OCI-LY7 (cell line): ENCODE measurements around the gene LRRC52. TPM values are rescaled to one million over a fixed set of nuclear protein-coding genes. Genes with fewer than 3 reads are reported as not detected.

Experiments used
- BruUV-seq: library from RNA; stranded (reverse); fragments of 400-500 nt; replicated peaks from 2 replicates; lab custom pipeline; 2021; lab: Mats Ljungman, UMichigan
- CTCF ChIA-PET: fragments of 300-600 bp; sonication (Branson Sonifier 250); formaldehyde crosslinking; loops from one replicate; lab custom pipeline; 2022; ENCODE audit warnings: antibody characterized with exemption; ENCODE audit not compliant: unreplicated experiment; lab: Charles Lee
- POLR2A ChIA-PET: fragments of 300-600 bp; sonication (Branson Sonifier 250); formaldehyde crosslinking; loops from one replicate; lab custom pipeline; 2022; ENCODE audit warnings: antibody characterized with exemption; lab: Charles Lee
- DNase-seq: peaks from one replicate; pipeline ENCODE4 v3.0.0-alpha.2; 2015; ENCODE audit warnings: low spot score
- H2AFZ ChIP-seq: fragments of 200-600 bp; sonication (generic), shearing (Covaris generic); 2 replicates; pipeline ENCODE4 v1.6.1; 2014; ENCODE audit warnings: mild to moderate bottlenecking, antibody characterized with exemption, low read length, moderate library complexity
- H3K27ac ChIP-seq: fragments of 200-600 bp; sonication (generic); 2 replicates; pipeline ENCODE4 v1.5.1; 2014; ENCODE audit warnings: mixed run types, low read depth, mild to moderate bottlenecking, moderate library complexity, low read length, inconsistent platforms; ENCODE audit not compliant: poor library complexity, severe bottlenecking
- H3K36me3 ChIP-seq: fragments of 200-600 bp; sonication (generic); 2 replicates; pipeline ENCODE4 v1.6.1; 2014; ENCODE audit warnings: mild to moderate bottlenecking, antibody characterized with exemption, low read length, moderate library complexity, mixed read lengths; ENCODE audit not compliant: insufficient read depth
- H3K4me1 ChIP-seq: fragments of 200-600 bp; sonication (generic); 2 replicates; pipeline ENCODE4 v1.5.1; 2014; ENCODE audit warnings: mild to moderate bottlenecking, low read length; ENCODE audit not compliant: insufficient read depth, poor library complexity, severe bottlenecking
- H3K4me2 ChIP-seq: fragments of 200-600 bp; sonication (generic); 2 replicates; pipeline ENCODE4 v1.6.1; 2014; ENCODE audit warnings: mild to moderate bottlenecking, low read length
- H3K4me3 ChIP-seq: fragments of 200-600 bp; sonication (generic); 2 replicates; pipeline ENCODE4 v1.5.1; 2014; ENCODE audit warnings: mild to moderate bottlenecking, low read depth, low read length; ENCODE audit not compliant: poor library complexity, severe bottlenecking
- H3K79me2 ChIP-seq: fragments of 200-600 bp; sonication (generic); 2 replicates; pipeline ENCODE4 v1.6.1; 2016; ENCODE audit warnings: low read depth, mild to moderate bottlenecking, low read length, moderate library complexity, mixed read lengths; ENCODE audit not compliant: insufficient read depth
- H3K9me2 ChIP-seq: fragments of 200-600 bp; sonication (generic); 2 replicates; pipeline ENCODE4 v1.6.1; 2016; ENCODE audit warnings: mild to moderate bottlenecking, low read length, mixed read lengths; ENCODE audit not compliant: insufficient read depth
- H3K9me3 ChIP-seq: fragments of 200-600 bp; sonication (generic); 2 replicates; pipeline ENCODE4 v1.6.1; 2014; ENCODE audit warnings: mild to moderate bottlenecking, mixed run types, low read length, mixed read lengths
- H4K20me1 ChIP-seq: fragments of 200-600 bp; sonication (generic); 2 replicates; pipeline ENCODE4 v1.6.1; 2014; ENCODE audit warnings: mild to moderate bottlenecking, antibody characterized with exemption, low read length, moderate library complexity, mixed read lengths; ENCODE audit not compliant: insufficient read depth
- CTCF ChIP-seq: fragments of 200-600 bp; sonication (generic); conservative IDR thresholded peaks from 2 replicates; pipeline ENCODE4 v1.5.1; 2014; ENCODE audit warnings: mild to moderate bottlenecking, antibody characterized with exemption, low read length, moderate library complexity, mixed read lengths
- EZH2phosphoT487 ChIP-seq: fragments of 200-600 bp; sonication (generic); IDR thresholded peaks from 2 replicates; pipeline ENCODE4 v1.6.1; 2018; ENCODE audit warnings: low read depth, borderline replicate concordance, mild to moderate bottlenecking, mixed run types, antibody characterized with exemption, low read length, moderate library complexity, mixed read lengths
- intact Hi-C: fragments of 100-400 bp; cut with micrococcal nuclease; formaldehyde crosslinking; loops from one replicate; pipeline ENCODE4 v1.10.0; 2022; ENCODE audit not compliant: unreplicated experiment
- total RNA-seq, 2 experiments: library from RNA; depleted of rRNA in 1 of 2; stranded (reverse); fragments of >200 nt in 1 of 2; shearing (Covaris generic) in 1 of 2; gene quantifications; 2 replicates each; pipeline ENCODE4 v1.2.3, GENCODE V29; 2014 to 2022

The LRRC52 gene
- total RNA-seq, 2 experiments from 2014 or later: not detected

- no peaks in the 10 kb centered on the region for H3K79me2 ChIP-seq
- ChIA-PET CTCF (no interaction called here), POLR2A (no interaction called here)
- H4K20me1 ChIP-seq: no peaks in the 10 kb centered on the region
- H3K27ac ChIP-seq: no peak overlapping the region
- no peaks in the 10 kb centered on the region for H3K9me3 ChIP-seq
- no peak overlapping the region for H3K4me2 ChIP-seq
- BruUV-seq: no TSS peak
- no peaks in the 10 kb centered on the region for H3K9me2 ChIP-seq
- H3K36me3 ChIP-seq: no peaks in the 10 kb centered on the region
- no peak overlapping the region for H2AFZ ChIP-seq
- no peak for DNase-seq
- H3K4me1 ChIP-seq: no peaks in the 10 kb centered on the region
- no peak overlapping the region for H3K4me3 ChIP-seq
- TF ChIP-seq EZH2phosphoT487 (no peak), CTCF (no peak)
- intact Hi-C loops: no loop called here
These were observed 22.1 kb downstream of the LRRC52 start for GRCh38 chr1:165565751-165566490.

GRCh38 chr1:165570078-165570477 lies 26.3 kb downstream of the LRRC52 start:
- Histone ChIP-seq H3K9me2 (no peaks in the 10 kb centered on the region), H3K36me3 (no peaks in the 10 kb centered on the region), H3K27ac (no peak overlapping the region), H3K4me2 (no peak overlapping the region), H3K4me1 (no peaks in the 10 kb centered on the region), H3K9me3 (no peaks in the 10 kb centered on the region), H3K4me3 (no peak overlapping the region), H4K20me1 (no peaks in the 10 kb centered on the region), H3K79me2 (no peaks in the 10 kb centered on the region), H2AFZ (no peak overlapping the region)
- intact Hi-C loops: no loop called here
- DNase-seq: no peak
- ChIA-PET POLR2A (no interaction called here), CTCF (no interaction called here)
- no TSS peak for BruUV-seq
- TF ChIP-seq EZH2phosphoT487 (no peak), CTCF (no peak)

GRCh38 chr1:165573787-165574186 lies 30.0 kb downstream of the LRRC52 start:
- intact Hi-C loops: no loop called here
- H3K9me3 ChIP-seq: no peaks in the 10 kb centered on the region
- no peak overlapping the region for H3K4me3 ChIP-seq
- CTCF ChIA-PET: no interaction called here
- no peaks in the 10 kb centered on the region for H3K36me3 ChIP-seq
- DNase-seq: no peak
- no peak overlapping the region for H3K4me2 ChIP-seq
- no peaks in the 10 kb centered on the region for H4K20me1 ChIP-seq
- no peaks in the 10 kb centered on the region for H3K9me2 ChIP-seq
- TF ChIP-seq EZH2phosphoT487: no peak
- no peak for TF ChIP-seq CTCF
- H3K4me1 ChIP-seq: no peaks in the 10 kb centered on the region
- no TSS peak for BruUV-seq
- H3K79me2 ChIP-seq: no peaks in the 10 kb centered on the region
- H2AFZ ChIP-seq: no peak overlapping the region
- H3K27ac ChIP-seq: no peak overlapping the region
- POLR2A ChIA-PET: interaction anchor here (0.7 to 0.8 kb wide), 2 partner anchors 12 to 13 kb away, joined by 3 read pairs; no protein-coding TSS in a partner anchor
